OCI-LY7 (cell line): ENCODE results near the gene SCARB2. TPM values are rescaled to one million over a fixed set of nuclear protein-coding genes. Genes with fewer than 3 reads are reported as not detected.

Experiments used
- BruUV-seq: library from RNA; stranded (reverse); fragments of 400-500 nt; replicated peaks from 2 replicates; lab custom pipeline; 2021; lab: Mats Ljungman, UMichigan
- CTCF ChIA-PET: fragments of 300-600 bp; sonication (Branson Sonifier 250); formaldehyde crosslinking; loops from one replicate; lab custom pipeline; 2022; ENCODE audit warnings: antibody characterized with exemption; ENCODE audit not compliant: unreplicated experiment; lab: Charles Lee
- POLR2A ChIA-PET: fragments of 300-600 bp; sonication (Branson Sonifier 250); formaldehyde crosslinking; loops from one replicate; lab custom pipeline; 2022; ENCODE audit warnings: antibody characterized with exemption; lab: Charles Lee
- DNase-seq: peaks from one replicate; pipeline ENCODE4 v3.0.0-alpha.2; 2015; ENCODE audit warnings: low spot score
- H2AFZ ChIP-seq: fragments of 200-600 bp; sonication (generic), shearing (Covaris generic); 2 replicates; pipeline ENCODE4 v1.6.1; 2014; ENCODE audit warnings: mild to moderate bottlenecking, antibody characterized with exemption, low read length, moderate library complexity
- H3K27ac ChIP-seq: fragments of 200-600 bp; sonication (generic); 2 replicates; pipeline ENCODE4 v1.5.1; 2014; ENCODE audit warnings: mixed run types, low read depth, mild to moderate bottlenecking, moderate library complexity, low read length, inconsistent platforms; ENCODE audit not compliant: poor library complexity, severe bottlenecking
- H3K36me3 ChIP-seq: fragments of 200-600 bp; sonication (generic); 2 replicates; pipeline ENCODE4 v1.6.1; 2014; ENCODE audit warnings: mild to moderate bottlenecking, antibody characterized with exemption, low read length, moderate library complexity, mixed read lengths; ENCODE audit not compliant: insufficient read depth
- H3K4me1 ChIP-seq: fragments of 200-600 bp; sonication (generic); 2 replicates; pipeline ENCODE4 v1.5.1; 2014; ENCODE audit warnings: mild to moderate bottlenecking, low read length; ENCODE audit not compliant: insufficient read depth, poor library complexity, severe bottlenecking
- H3K4me2 ChIP-seq: fragments of 200-600 bp; sonication (generic); 2 replicates; pipeline ENCODE4 v1.6.1; 2014; ENCODE audit warnings: mild to moderate bottlenecking, low read length
- H3K4me3 ChIP-seq: fragments of 200-600 bp; sonication (generic); 2 replicates; pipeline ENCODE4 v1.5.1; 2014; ENCODE audit warnings: mild to moderate bottlenecking, low read depth, low read length; ENCODE audit not compliant: poor library complexity, severe bottlenecking
- H3K79me2 ChIP-seq: fragments of 200-600 bp; sonication (generic); 2 replicates; pipeline ENCODE4 v1.6.1; 2016; ENCODE audit warnings: low read depth, mild to moderate bottlenecking, low read length, moderate library complexity, mixed read lengths; ENCODE audit not compliant: insufficient read depth
- H3K9me2 ChIP-seq: fragments of 200-600 bp; sonication (generic); 2 replicates; pipeline ENCODE4 v1.6.1; 2016; ENCODE audit warnings: mild to moderate bottlenecking, low read length, mixed read lengths; ENCODE audit not compliant: insufficient read depth
- H3K9me3 ChIP-seq: fragments of 200-600 bp; sonication (generic); 2 replicates; pipeline ENCODE4 v1.6.1; 2014; ENCODE audit warnings: mild to moderate bottlenecking, mixed run types, low read length, mixed read lengths
- H4K20me1 ChIP-seq: fragments of 200-600 bp; sonication (generic); 2 replicates; pipeline ENCODE4 v1.6.1; 2014; ENCODE audit warnings: mild to moderate bottlenecking, antibody characterized with exemption, low read length, moderate library complexity, mixed read lengths; ENCODE audit not compliant: insufficient read depth
- CTCF ChIP-seq: fragments of 200-600 bp; sonication (generic); conservative IDR thresholded peaks from 2 replicates; pipeline ENCODE4 v1.5.1; 2014; ENCODE audit warnings: mild to moderate bottlenecking, antibody characterized with exemption, low read length, moderate library complexity, mixed read lengths
- EZH2phosphoT487 ChIP-seq: fragments of 200-600 bp; sonication (generic); IDR thresholded peaks from 2 replicates; pipeline ENCODE4 v1.6.1; 2018; ENCODE audit warnings: low read depth, borderline replicate concordance, mild to moderate bottlenecking, mixed run types, antibody characterized with exemption, low read length, moderate library complexity, mixed read lengths
- intact Hi-C: fragments of 100-400 bp; cut with micrococcal nuclease; formaldehyde crosslinking; loops from one replicate; pipeline ENCODE4 v1.10.0; 2022; ENCODE audit not compliant: unreplicated experiment
- total RNA-seq, 2 experiments: library from RNA; depleted of rRNA in 1 of 2; stranded (reverse); fragments of >200 nt in 1 of 2; shearing (Covaris generic) in 1 of 2; gene quantifications; 2 replicates each; pipeline ENCODE4 v1.2.3, GENCODE V29; 2014 to 2022

SCARB2 gene
- total RNA-seq, 2 experiments from 2014 or later = 1.1 TPM; not detected in 1

GRCh38 chr4:76199664-76200211, 13.9 kb downstream of the SCARB2 start:
- intact Hi-C loops = loop anchor here (2.0 kb wide), 2 partner anchors 51 to 209 kb away; partner anchors contain the start of genes NUP54 and SDAD1
- ChIA-PET CTCF (no interaction called here), POLR2A (interaction anchor here (0.6 to 1.9 kb wide), 3 partner anchors 20 to 619 kb away, joined by 3 to 6 read pairs (median 5); no protein-coding TSS in a partner anchor)
- H3K36me3 ChIP-seq = no peaks in the 10 kb centered on the region
- no peak overlapping the region for H3K27ac ChIP-seq
- H3K4me3 ChIP-seq = no peak overlapping the region
- H3K79me2 ChIP-seq = no peaks in the 10 kb centered on the region
- peak; percentile 76 for DNase-seq
- BruUV-seq = no TSS peak
- no peak overlapping the region; the same call in 1 of the 2 replicates for H2AFZ ChIP-seq
- TF ChIP-seq EZH2phosphoT487 (no peak), CTCF (peak; percentile 49)
- no peaks in the 10 kb centered on the region for H4K20me1 ChIP-seq
- H3K9me3 ChIP-seq = no peaks in the 10 kb centered on the region
- H3K4me1 ChIP-seq = peaks cover 26% of the 10 kb centered on the region
- no peaks in the 10 kb centered on the region for H3K9me2 ChIP-seq
- H3K4me2 ChIP-seq = peak overlapping the region; percentile 51

DNA sequence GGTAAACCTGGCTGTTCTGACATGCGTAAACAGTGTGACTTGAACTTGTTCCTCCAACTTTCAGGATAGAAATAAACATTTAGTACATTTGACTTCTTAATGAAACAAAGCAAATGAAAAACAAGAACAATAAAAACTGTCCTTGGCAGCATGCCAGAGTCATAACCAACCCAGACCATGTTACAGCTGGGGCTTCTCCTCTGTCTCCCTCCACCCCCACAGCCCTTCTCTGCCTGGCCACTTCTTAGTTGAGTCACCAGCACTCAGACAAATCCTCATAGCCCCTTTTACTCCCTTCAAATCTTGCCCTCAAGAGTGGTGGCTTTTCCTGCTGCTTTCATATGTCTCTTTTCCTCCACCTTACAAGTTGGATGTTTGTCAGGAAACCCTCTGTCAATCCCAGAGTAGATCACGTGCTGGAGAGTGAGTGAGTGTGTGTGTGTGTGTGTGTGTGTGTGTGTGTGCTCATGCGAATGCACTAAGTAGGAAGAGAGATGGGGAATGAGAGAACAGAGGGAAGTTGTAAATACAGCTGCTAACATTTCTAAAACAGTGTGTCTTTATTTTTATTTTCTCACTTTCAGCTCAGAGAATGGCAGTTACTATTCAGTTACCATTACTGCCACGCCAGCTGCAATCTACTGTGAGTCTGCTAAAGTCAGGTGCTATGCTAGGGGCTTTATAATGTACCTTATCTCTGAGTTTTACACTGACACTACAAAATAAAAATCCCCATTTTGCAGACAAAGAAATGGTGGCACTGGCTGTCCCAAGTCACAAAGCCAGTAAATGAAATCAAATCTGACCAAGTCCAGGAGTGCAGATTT, 15.0 kb downstream of the SCARB2 start:
- Histone ChIP-seq H3K27ac (no peak overlapping the region), H3K79me2 (no peaks in the 10 kb centered on the region), H4K20me1 (no peaks in the 10 kb centered on the region), H3K36me3 (no peaks in the 10 kb centered on the region), H3K4me2 (peak overlapping the region; percentile 51), H3K4me1 (peaks cover 26% of the 10 kb centered on the region), H2AFZ (no peak overlapping the region), H3K9me3 (no peaks in the 10 kb centered on the region), H3K9me2 (no peaks in the 10 kb centered on the region), H3K4me3 (no peak overlapping the region)
- POLR2A ChIA-PET = interaction anchor here (0.9 to 1.9 kb wide), 2 partner anchors 17 to 19 kb away, joined by 3 to 5 read pairs; no protein-coding TSS in a partner anchor
- TF ChIP-seq CTCF (no peak), EZH2phosphoT487 (no peak)
- no TSS peak for BruUV-seq
- intact Hi-C loops = loop anchor here (2.0 kb wide), 2 partner anchors 50 to 208 kb away; partner anchors contain the start of genes NUP54 and SDAD1
- CTCF ChIA-PET = interaction anchor here (0.6 kb wide), 1 partner anchor 351 kb away, joined by 3 read pairs; no protein-coding TSS in a partner anchor
- DNase-seq = peak; percentile 20
